ENCODE data around the gene EIF1.

- no peak for TF ChIP-seq CTCF (conservative IDR thresholded peaks at IDR 0.05; ENCODE audit: low read length)
- TF ChIP-seq EZH2phosphoT487 (IDR thresholded peaks at IDR 0.05; ENCODE audit: borderline replicate concordance, low read depth, low read length): no peak
These were observed 39.4 kb downstream of the EIF1 start for GRCh38 chr17:41728056-41728455.

Measured in OCI-LY7 (cell line).